Progenitor cell of endocrine pancreas (in vitro differentiated cells): ENCODE measurements around the gene BCL2L12. TPM values are rescaled to one million over a fixed set of nuclear protein-coding genes. Genes with fewer than 3 reads are reported as not detected.

ENCODE experiments used
- DNase-seq: peaks from one replicate; pipeline ENCODE4 v3.0.0; 2021; ENCODE audit warnings: low spot score; ENCODE audit not compliant: unreplicated experiment
- H3K27ac Mint-ChIP-seq: 2 replicates; pipeline ENCODE4 v1.8.0; 2021; ENCODE audit warnings: mild to moderate bottlenecking, moderate library complexity, mixed read lengths
- H3K27me3 Mint-ChIP-seq: 2 replicates; pipeline ENCODE4 v1.8.0; 2021; ENCODE audit warnings: mixed read lengths
- H3K36me3 Mint-ChIP-seq: 2 replicates; pipeline ENCODE4 v1.8.0; 2022; ENCODE audit warnings: mixed read lengths; ENCODE audit not compliant: insufficient read depth
- H3K4me1 Mint-ChIP-seq: 2 replicates; pipeline ENCODE4 v1.8.0; 2021; ENCODE audit warnings: low read depth, mixed read lengths
- H3K4me3 Mint-ChIP-seq: 2 replicates; pipeline ENCODE4 v1.8.0; 2021; ENCODE audit warnings: low read depth, mild to moderate bottlenecking, moderate library complexity, mixed read lengths
- H3K9me3 Mint-ChIP-seq: 2 replicates; pipeline ENCODE4 v1.8.0; 2021; ENCODE audit warnings: low read depth, mixed read lengths
- CTCF ChIP-seq: fragments of 200-600 bp; sonication (generic); IDR thresholded peaks from one replicate; pipeline ENCODE4 v1.5.0; 2021; ENCODE audit warnings: antibody characterized with exemption, mild to moderate bottlenecking; ENCODE audit not compliant: unreplicated experiment
- total RNA-seq: library from RNA; stranded (reverse); gene quantifications from 2 replicates; pipeline ENCODE4 v1.2.1, GENCODE V29; 2021

BCL2L12 gene
- total RNA-seq, 1 donor from 2014 or later = 59.0 TPM

GRCh38 chr19:49669516-49669915, 3.8 kb downstream of the BCL2L12 start:
- Mint-ChIP-seq H3K9me3 (no peaks in the 10 kb centered on the region), H3K4me3 (no peak overlapping the region), H3K4me1 (peaks cover 27% of the 10 kb centered on the region), H3K27me3 (no peaks in the 10 kb centered on the region), H3K36me3 (peaks cover 11% of the 10 kb centered on the region), H3K27ac (no peak overlapping the region)
- no peak for TF ChIP-seq CTCF
- DNase-seq = no peak

GRCh38 chr19:49672131-49672919, 6.6 kb downstream of the BCL2L12 start:
- peak; percentile 96 for TF ChIP-seq CTCF
- peak; percentile 83 for DNase-seq
- Mint-ChIP-seq H3K36me3 (peaks cover 11% of the 10 kb centered on the region), H3K4me3 (peak overlapping the region; percentile 20), H3K27ac (peak overlapping the region; percentile 89), H3K27me3 (no peaks in the 10 kb centered on the region), H3K4me1 (peaks cover 9% of the 10 kb centered on the region), H3K9me3 (no peaks in the 10 kb centered on the region)

GRCh38 chr19:49676136-49676783, 10.5 kb downstream of the BCL2L12 start:
- peak overlapping the region; percentile 97 for H3K4me3 Mint-ChIP-seq
- H3K36me3 Mint-ChIP-seq = peaks cover 11% of the 10 kb centered on the region
- TF ChIP-seq CTCF = no peak
- DNase-seq = peak; percentile 28
- H3K4me1 Mint-ChIP-seq = peaks cover 24% of the 10 kb centered on the region
- H3K9me3 Mint-ChIP-seq = no peaks in the 10 kb centered on the region
- H3K27ac Mint-ChIP-seq = peak overlapping the region; percentile 100
- H3K27me3 Mint-ChIP-seq = no peaks in the 10 kb centered on the region

GRCh38 chr19:49676784-49677230, 11.1 kb downstream of the BCL2L12 start:
- H3K27me3 Mint-ChIP-seq = no peaks in the 10 kb centered on the region
- no peak for TF ChIP-seq CTCF
- H3K9me3 Mint-ChIP-seq = no peaks in the 10 kb centered on the region
- peaks cover 11% of the 10 kb centered on the region for H3K36me3 Mint-ChIP-seq
- peak overlapping the region; percentile 100 for H3K27ac Mint-ChIP-seq
- peak overlapping the region; percentile 97 for H3K4me3 Mint-ChIP-seq
- peak; percentile 99 for DNase-seq
- H3K4me1 Mint-ChIP-seq = peaks cover 23% of the 10 kb centered on the region

GRCh38 chr19:49677231-49677900, 11.6 kb downstream of the BCL2L12 start, which contains the start of gene PRMT1:
Gene PRMT1, plus strand, starts transcription at chr19:49677271. Its CDS starts 10 bp downstream, at chr19:49677281.
- Mint-ChIP-seq H3K27ac (peak within 1 kb of the TSS; percentile 100), H3K4me1 (peaks cover 18% of the 10 kb centered on the region), H3K36me3 (peaks cover 11% of the 10 kb centered on the region), H3K27me3 (no peaks in the 10 kb centered on the region), H3K9me3 (no peaks in the 10 kb centered on the region), H3K4me3 (peak within 1 kb of the TSS; percentile 97)
- peak; percentile 34 for DNase-seq
- no peak for TF ChIP-seq CTCF
